GM21576 (cell line): ENCODE measurements around the gene DPF1.
"Not testable (repeated sequence)": the region's sequence is repeated elsewhere in the genome, so short reads cannot be mapped to it uniquely, and the experiment has no call there.

ENCODE experiments used
- ATAC-seq: cut with Tn5 transposase; IDR thresholded peaks from one replicate; pipeline ENCODE4 v1.9.1; 2021; ENCODE audit warnings: mild to moderate bottlenecking, moderate library complexity; ENCODE audit not compliant: unreplicated experiment

The DPF1 gene

GRCh38 chr19:38224014-38224862 lies at the start of gene DPF1:
DPF1 (minus strand) TSS chr19:38224222; CDS start chr19:38224142, 80 bp downstream.
- ATAC-seq: peak; percentile 67

DNA sequence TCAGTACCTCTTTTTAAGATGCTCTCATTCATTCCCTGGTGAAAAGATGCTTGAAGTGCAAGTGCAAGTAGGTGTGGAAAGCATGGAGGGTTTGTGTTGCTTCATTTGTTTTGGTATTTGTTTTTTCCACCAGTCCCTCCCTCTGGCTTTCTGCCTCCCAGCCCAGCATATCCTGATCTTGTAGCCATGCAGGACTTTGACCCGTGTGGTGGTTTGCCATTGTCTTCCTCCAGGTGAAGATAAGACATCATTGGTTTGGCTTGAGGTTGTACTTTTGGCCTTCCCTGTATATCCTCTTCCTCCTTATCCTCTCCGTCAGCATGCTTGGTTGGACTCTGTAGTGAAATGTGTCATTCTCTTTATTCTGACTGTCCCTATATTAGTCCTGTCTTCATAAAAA lies 49.5 kb upstream of the DPF1 start:
- no peak for ATAC-seq

GRCh38 chr19:38270587-38271167 lies 46.7 kb upstream of the DPF1 start:
- ATAC-seq: no peak

- no peak for ATAC-seq
Observed at GRCh38 chr19:38268539-38268938, 44.5 kb upstream of the DPF1 start.

DNA sequence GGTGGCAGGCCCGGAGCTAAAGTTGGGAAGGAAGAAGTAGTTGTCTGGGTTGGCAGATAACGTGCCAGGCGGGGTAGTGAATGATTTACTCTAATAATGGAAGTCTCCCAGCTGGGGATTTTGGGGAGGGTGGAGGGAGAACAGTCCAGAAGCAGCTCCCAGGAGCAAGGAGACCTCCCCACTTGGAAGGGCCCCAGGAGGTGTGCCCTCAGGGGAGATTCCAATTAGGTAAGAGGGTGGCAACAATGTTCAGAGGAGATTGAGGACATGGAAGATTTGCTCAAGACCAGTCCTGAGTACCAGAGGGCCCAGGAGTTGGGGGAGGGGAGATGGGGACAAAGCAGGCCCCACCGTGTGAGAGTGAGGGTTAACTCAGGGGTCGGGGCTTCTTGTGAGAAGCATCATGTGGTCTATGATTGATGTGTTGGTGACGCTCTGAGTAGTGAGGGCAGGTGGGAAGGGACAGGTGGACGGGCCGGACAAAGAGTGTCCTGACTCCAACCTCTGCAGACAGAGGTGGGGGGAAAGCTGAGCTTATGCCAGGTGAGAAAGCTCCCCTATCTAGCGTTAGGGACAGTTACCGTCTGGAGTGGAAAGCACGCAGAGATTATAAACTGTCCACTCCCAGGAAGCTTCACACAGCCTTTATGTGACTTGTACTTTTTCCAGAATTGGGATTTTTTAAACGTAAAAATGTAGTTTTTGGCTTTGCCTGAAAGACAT lies 43.9 kb upstream of the DPF1 start:
- no peak for ATAC-seq

- ATAC-seq: no peak
Observed at GRCh38 chr19:38266981-38267597, 43.1 kb upstream of the DPF1 start.

- no peak for ATAC-seq
Observed at GRCh38 chr19:38265921-38266429, 42.0 kb upstream of the DPF1 start.

DNA sequence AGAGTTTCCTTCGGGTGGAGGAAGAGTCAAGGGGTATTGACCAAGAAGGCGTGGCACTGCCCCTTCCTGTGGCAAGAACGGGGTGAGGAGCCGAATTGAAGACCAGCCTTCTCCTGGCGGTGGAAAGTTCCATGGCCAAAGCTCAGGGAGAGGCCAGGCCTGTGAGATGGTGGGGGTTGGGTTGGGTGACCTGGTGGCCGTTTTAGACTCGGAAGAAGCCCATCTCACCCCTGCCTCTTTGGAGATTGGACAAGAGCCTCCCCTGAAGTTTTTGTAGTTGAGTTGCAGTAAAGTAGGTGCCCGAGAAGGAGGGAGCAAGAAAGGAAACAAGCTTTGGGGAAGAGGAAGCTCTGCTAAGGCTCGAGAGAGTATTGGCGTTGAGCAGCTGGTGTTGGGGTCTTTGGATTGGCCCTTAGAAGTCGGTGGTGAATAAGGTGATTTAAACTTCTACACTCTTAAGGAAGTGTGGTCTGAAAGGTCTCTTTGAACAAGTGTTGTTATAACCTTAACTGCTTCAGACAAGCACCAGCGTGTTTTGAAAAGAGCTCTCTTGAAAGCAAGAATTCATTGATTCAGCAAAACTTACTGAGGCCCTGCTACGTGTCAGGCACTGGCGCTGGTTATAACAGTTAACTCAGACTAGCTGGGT lies 41.3 kb upstream of the DPF1 start:
- ATAC-seq: no peak

DNA sequence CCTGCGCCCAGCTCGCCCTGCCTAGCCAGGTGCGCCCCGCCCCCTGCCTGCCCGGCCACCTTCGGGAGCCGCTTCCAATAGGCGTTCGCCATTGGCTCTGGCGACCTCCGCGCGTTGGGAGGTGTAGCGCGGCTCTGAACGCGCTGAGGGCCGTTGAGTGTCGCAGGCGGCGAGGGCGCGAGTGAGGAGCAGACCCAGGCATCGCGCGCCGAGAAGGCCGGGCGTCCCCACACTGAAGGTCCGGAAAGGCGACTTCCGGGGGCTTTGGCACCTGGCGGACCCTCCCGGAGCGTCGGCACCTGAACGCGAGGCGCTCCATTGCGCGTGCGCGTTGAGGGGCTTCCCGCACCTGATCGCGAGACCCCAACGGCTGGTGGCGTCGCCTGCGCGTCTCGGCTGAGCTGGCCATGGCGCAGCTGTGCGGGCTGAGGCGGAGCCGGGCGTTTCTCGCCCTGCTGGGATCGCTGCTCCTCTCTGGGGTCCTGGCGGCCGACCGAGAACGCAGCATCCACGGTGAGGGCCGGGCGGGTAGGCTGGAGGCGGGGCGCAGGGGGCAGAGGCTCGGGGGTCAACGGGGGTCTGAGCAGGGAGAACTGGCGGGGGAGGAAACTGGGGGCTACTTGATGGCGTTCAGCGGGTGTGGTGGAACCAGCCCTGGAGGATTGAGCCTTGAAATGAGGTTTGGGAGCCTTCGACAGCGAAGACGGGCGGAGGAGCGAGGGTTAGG lies 40.6 kb upstream of the DPF1 start, which contains the start of gene SPINT2:
Gene SPINT2 (plus strand): TSS at position 88 of the 727 bp plus-strand sequence. CDS start 320 bp downstream, at position 408.
- peak; percentile 27 for ATAC-seq

DNA sequence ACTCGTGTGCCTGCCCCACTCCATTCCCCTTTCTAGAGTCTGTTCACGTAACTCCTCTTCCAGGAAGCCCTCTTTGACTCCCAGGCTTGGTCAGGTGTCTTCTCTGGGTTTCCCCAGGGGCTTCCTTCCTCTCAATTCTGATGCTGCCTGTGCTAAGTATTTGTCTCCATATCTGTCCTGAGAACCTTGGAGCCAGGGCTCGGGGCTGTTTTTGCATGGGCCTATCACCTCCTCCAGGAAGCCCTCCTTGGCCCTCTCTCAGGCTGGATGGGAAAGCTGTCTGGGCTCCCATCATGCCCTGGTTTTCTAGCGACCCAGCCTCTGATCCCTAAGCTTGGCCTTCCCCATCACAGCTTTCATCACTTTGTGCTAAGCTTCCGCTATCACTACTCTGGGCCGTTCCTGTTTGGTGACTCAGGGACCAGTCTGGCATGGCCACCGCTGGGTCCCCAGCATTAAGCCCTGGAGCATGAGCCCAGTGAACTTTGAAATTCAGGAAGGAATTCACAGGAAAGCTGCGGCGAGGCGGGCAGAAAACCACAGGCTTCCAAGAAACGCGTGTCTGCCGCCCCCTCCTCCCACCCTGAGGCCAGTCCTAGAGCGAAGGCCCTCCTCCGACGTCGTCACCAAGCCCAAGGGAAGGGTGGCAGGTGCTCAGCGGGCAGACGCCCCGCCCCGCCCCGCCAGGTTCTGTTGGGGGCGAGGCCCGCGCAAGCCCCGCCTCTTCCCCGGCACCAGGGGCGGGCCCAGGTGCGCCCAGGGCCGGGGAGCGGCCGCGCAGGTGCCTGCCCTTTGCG lies 39.9 kb upstream of the DPF1 start:
- peak; percentile 61 for ATAC-seq

GRCh38 chr19:38262585-38263268 lies 38.7 kb upstream of the DPF1 start:
- no peak for ATAC-seq

DNA sequence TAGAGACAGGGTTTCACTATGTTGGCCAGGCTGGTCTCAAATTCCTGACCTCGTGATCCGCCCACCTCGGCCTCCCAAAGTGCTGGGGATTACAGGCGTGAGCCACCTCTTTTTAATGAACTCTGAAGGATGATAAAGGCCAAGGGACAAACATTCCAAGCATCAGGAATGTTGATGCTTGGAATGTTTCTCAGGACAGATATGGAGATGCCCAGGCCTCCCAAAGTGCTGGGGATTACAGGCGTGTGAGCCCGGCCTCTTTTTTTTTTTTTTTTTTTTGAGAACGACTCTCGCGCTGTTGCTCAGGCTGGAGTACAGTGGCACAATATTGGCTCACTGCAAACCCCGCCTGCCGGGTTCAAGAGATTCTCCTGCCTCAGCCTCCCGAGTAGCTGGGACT lies 37.9 kb upstream of the DPF1 start:
- not testable (repeated sequence) for ATAC-seq

DNA sequence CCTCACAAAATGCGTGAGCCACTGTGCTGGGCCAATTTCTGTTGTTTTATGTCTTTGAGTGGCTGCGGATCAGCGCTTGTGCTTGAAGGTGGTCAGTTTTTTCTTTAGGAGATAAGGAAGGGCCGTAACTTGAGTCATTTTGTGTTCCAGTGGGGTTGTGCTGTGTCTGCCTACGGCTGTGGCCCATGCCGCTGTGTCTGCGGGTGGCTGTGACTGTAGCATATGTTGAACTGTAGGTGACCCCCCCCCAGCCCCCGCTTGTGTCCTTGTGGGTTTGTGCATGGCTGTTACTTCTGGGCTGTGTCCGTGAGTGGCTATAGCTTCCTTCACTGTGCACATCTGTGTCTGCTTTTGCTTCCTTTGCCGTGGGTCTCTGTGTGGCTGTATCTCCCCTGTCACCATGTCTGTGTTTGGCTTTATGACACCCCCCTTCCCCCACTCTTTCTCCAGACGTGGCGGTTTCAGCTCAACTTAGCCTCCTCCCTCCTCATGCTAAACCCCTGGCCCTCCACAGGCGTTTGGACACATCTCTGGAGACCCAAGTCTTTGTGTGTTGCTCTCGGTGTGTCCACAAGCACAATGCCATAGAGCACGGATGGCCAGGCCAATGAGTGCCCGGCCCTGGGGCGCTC lies 31.5 kb upstream of the DPF1 start:
- ATAC-seq: no peak

GRCh38 chr19:38253788-38254187 lies 29.8 kb upstream of the DPF1 start:
- no peak for ATAC-seq

DNA sequence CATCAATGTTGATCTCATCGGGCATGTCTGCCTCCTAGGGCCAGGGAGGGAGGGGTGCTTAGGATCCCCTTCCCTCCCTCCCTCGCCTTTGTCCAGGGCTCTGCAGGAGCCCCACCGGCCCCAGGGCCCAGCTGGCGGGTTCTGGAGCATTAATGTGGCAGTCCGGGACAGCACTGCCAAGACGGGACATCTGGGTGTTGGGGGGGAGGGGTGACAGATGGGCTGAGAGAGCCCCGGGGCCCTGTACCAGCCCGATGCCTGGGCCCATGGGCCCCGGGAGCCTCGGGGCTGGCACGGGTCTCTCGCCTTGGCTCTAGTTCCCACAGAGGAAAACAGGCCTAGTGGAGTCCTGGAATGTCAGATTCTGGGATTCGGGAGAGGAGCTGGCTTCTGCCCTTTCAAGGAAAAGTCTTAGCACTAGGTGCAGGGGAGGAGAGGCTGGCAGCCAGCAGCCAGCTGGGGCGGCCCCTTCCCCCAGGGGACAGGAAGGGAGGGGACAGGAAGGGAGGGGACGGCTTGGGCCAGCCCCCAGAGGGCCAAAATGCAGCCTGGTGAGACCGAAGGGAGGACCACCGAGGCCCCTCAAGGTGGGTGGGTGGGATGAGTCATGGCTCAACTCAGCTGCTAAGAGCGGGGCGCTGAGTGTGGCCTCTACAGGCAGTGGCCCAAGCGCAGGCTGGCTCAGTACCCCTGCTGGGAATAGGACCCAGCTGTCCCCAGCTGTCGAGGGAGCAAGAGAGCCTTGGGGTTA lies 29.1 kb upstream of the DPF1 start:
- ATAC-seq: no peak

DNA sequence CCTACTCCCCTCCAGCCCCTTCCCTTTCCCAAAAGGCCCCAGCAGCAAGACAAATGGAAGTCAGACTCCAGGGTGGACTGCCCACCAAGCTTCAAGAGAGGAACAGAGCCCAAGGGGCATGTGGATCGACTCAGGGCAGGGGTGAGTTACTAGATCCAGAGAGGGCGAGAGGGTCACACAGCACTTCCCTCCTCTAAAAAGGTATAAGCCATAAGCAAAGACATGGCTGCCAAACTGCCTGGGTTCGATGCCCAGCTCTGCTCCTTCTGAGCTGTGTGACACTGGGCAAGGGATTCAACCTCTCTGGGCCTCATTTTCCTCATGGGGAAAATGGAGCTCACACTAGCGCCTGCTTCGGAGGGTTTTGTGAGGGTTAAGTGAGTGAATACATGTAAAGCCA lies 28.4 kb upstream of the DPF1 start:
- ATAC-seq: no peak

DNA sequence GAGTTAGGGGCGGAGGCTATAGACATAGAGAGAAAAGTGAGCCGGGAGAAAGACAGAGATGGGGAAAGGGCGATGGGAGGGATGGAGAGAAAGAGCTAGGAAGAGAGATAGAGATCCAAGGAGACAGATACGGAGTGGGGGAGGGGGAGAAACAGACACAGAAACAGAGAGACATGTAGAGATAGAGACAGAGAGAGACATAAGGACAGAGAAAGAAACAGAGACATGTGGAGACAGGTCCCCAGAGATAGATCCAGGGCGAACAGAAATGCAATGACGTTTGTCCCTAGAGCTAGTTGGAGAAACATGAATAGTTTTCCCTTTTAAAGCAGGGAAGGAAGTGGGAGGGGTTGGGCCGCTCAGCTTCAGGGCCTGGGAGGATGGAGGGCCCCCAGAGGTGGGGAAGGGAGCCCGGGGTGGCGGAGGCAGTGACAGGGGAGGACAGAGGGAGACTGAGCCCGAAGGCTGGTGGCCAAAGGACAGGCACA lies 27.6 kb upstream of the DPF1 start:
- no peak for ATAC-seq
